ENCODE data around the gene PUS1. TPM values are rescaled to one million over a fixed set of nuclear protein-coding genes. Genes with fewer than 3 reads are reported as not detected.

Gene PUS1
- total and polyA plus RNA-seq, 10 of the 15 experiments (the other 5 are each of a cell fraction or from before 2014, with no cell fraction given), result 1.3 to 74.2 (median 25.4) TPM

DNA sequence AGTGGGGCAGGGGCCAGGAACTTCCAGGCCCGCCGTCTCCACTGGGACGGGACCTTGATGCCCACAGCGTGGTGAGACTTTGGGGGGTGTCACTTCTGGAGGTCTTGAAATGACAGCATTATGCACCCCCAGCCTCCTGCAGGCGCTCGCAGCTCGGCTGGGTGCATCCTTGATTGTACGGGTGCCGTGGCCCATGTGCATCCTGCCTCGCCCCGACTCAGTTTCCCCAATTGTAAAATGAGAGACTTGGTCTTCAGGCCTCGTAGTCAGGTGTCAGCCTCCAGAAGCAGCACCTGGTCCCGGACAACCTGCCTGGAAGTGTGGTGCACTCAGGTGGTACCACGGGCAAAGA, 8.9 kb upstream of the PUS1 start (continued):
- TF ChIP-seq, protein P1, sequence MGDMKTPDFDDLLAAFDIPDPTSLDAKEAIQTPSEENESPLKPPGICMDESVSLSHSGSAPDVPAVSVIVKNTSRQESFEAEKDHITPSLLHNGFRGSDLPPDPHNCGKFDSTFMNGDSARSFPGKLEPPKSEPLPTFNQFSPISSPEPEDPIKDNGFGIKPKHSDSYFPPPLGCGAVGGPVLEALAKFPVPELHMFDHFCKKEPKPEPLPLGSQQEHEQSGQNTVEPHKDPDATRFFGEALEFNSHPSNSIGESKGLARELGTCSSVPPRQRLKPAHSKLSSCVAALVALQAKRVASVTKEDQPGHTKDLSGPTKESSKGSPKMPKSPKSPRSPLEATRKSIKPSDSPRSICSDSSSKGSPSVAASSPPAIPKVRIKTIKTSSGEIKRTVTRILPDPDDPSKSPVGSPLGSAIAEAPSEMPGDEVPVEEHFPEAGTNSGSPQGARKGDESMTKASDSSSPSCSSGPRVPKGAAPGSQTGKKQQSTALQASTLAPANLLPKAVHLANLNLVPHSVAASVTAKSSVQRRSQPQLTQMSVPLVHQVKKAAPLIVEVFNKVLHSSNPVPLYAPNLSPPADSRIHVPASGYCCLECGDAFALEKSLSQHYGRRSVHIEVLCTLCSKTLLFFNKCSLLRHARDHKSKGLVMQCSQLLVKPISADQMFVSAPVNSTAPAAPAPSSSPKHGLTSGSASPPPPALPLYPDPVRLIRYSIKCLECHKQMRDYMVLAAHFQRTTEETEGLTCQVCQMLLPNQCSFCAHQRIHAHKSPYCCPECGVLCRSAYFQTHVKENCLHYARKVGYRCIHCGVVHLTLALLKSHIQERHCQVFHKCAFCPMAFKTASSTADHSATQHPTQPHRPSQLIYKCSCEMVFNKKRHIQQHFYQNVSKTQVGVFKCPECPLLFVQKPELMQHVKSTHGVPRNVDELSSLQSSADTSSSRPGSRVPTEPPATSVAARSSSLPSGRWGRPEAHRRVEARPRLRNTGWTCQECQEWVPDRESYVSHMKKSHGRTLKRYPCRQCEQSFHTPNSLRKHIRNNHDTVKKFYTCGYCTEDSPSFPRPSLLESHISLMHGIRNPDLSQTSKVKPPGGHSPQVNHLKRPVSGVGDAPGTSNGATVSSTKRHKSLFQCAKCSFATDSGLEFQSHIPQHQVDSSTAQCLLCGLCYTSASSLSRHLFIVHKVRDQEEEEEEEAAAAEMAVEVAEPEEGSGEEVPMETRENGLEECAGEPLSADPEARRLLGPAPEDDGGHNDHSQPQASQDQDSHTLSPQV (IDR thresholded peaks at IDR 0.05), result no peak
- TF ChIP-seq, protein P2, sequence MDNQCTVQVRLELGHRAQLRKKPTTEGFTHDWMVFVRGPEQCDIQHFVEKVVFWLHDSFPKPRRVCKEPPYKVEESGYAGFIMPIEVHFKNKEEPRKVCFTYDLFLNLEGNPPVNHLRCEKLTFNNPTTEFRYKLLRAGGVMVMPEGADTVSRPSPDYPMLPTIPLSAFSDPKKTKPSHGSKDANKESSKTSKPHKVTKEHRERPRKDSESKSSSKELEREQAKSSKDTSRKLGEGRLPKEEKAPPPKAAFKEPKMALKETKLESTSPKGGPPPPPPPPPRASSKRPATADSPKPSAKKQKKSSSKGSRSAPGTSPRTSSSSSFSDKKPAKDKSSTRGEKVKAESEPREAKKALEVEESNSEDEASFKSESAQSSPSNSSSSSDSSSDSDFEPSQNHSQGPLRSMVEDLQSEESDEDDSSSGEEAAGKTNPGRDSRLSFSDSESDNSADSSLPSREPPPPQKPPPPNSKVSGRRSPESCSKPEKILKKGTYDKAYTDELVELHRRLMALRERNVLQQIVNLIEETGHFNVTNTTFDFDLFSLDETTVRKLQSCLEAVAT (IDR thresholded peaks at IDR 0.05), result no peak

DNA sequence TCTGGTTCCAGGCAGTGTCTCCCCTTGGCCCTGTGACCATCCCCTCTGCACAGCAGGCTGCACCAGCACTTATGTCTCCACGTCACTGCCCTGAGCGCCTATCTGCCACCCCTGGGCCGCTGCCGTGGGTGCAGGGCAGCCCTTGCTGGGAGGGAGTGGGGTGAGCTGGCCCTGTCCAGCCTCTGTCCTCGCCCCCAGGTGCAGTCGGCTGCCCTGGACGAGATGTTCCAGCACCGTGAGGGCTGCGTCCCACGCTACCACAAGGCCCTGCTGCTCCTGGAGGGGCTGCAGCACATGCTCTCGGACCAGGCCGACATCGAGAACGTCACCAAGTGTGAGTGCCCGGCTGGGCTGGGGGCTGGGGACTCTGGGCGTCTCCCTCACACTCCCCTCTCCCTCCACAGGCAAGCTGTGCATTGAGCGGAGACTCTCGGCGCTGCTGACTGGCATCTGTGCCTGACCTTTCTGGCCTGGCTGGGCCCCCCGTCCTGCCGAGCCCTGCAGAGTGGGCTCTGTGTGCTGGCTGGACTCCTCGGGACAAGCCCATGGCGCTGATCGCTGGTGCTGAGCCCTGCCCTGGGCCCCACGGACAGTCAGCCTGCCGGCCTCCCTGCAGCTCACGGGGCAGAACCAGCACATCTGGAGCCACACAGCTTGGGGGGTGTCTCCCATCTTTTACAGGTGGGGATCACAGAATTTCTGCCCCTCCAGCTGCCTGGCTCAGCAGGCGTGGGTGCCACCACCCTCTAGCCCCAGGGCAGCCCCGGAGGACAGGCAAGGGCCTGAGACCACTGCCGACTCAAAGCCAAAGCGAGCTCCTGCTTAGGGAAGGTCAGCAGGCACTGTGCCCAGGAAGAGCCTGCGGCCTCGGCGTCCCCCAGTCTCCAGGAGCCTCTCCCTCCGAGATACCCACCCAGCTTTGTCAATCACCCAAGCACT, 7.9 kb upstream of the PUS1 start:
- Histone ChIP-seq H2AFZ (ENCODE audit: control insufficient read depth, low read depth, low read length) (no peak overlapping the region), H3K9ac (ENCODE audit: control insufficient read depth, insufficient read depth, low read length) (no peak overlapping the region), H3K4me2 (ENCODE audit: control insufficient read depth, insufficient read depth) (no peak overlapping the region), H4K20me1 (ENCODE audit: control insufficient read depth, insufficient read depth) (no peaks in the 10 kb centered on the region), H3K4me1 (ENCODE audit: control insufficient read depth, insufficient read depth, low read length) (peaks cover 21% of the 10 kb centered on the region), H3K9me3 (replicated peaks; ENCODE audit: control insufficient read depth, insufficient read depth, low read length) (no peaks in the 10 kb centered on the region), H3K27ac (ENCODE audit: control insufficient read depth, insufficient read depth) (no peak overlapping the region), H3K27me3 (replicated peaks in 1 of 2; ENCODE audit: control insufficient read depth in 2 of 2, insufficient read depth in 2 of 2, low read length in 1 of 2) (no peaks in the 10 kb centered on the region), H3K79me2 (ENCODE audit: control insufficient read depth, insufficient read depth, low read length) (no peaks in the 10 kb centered on the region), H3K36me3 (ENCODE audit: control insufficient read depth in 2 of 2, insufficient read depth in 2 of 2, low read length in 1 of 2) (no peaks in the 10 kb centered on the region; a peak in 2 of 4 replicates), H3K4me3 (no peak overlapping the region)
- WGBS (ENCODE audit: insufficient coverage, insufficient replicate concordance, low lambda C conversion rate, missing lambda C conversion rate), result 92% methylated on average over 35 of the region's 35 CpGs
- no peak for ATAC-seq
- no TSS peak for BruUV-seq (replicated peaks)
- in situ Hi-C loops (cut with MboI), result no loop called here
- ChIA-PET SMC1A (ENCODE audit: uncharacterized antibody, unreplicated experiment) (no interaction called here), POLR2A (no interaction called here), CTCF (no interaction called here), RAD21 (ENCODE audit: unreplicated experiment) (no interaction called here)
- intact Hi-C loops (cut with micrococcal nuclease; ENCODE audit: unreplicated experiment), result no loop called here
- no peak for DNase-seq (ENCODE audit: low read depth, low spot score)
- FAIRE-seq, result no peak
- TF ChIP-seq BMI1 (IDR thresholded peaks at IDR 0.05; ENCODE audit: borderline replicate concordance) (no peak), KLF5 (IDR thresholded peaks at IDR 0.05; ENCODE audit: partially characterized antibody) (no peak), EGR1 (IDR thresholded peaks at IDR 0.05; ENCODE audit: borderline replicate concordance in 1 of 2, low read depth in 2 of 2, low read length in 2 of 2) (no peak), IKZF1 (conservative IDR thresholded peaks at IDR 0.05) (no peak), HCFC1 (IDR thresholded peaks at IDR 0.05; ENCODE audit: low read length) (no peak)
- TF ChIP-seq, protein P3, sequence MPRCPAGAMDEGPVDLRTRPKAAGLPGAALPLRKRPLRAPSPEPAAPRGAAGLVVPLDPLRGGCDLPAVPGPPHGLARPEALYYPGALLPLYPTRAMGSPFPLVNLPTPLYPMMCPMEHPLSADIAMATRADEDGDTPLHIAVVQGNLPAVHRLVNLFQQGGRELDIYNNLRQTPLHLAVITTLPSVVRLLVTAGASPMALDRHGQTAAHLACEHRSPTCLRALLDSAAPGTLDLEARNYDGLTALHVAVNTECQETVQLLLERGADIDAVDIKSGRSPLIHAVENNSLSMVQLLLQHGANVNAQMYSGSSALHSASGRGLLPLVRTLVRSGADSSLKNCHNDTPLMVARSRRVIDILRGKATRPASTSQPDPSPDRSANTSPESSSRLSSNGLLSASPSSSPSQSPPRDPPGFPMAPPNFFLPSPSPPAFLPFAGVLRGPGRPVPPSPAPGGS (IDR thresholded peaks at IDR 0.05; ENCODE audit: borderline replicate concordance, insufficient read depth, low read depth, low read length, poor library complexity, severe bottlenecking), result no peak
- TF ChIP-seq, protein P4, sequence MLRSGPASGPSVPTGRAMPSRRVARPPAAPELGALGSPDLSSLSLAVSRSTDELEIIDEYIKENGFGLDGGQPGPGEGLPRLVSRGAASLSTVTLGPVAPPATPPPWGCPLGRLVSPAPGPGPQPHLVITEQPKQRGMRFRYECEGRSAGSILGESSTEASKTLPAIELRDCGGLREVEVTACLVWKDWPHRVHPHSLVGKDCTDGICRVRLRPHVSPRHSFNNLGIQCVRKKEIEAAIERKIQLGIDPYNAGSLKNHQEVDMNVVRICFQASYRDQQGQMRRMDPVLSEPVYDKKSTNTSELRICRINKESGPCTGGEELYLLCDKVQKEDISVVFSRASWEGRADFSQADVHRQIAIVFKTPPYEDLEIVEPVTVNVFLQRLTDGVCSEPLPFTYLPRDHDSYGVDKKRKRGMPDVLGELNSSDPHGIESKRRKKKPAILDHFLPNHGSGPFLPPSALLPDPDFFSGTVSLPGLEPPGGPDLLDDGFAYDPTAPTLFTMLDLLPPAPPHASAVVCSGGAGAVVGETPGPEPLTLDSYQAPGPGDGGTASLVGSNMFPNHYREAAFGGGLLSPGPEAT (IDR thresholded peaks at IDR 0.05; ENCODE audit: low read depth), result no peak

Data from GM12878 (cell line).